HG03457 (cell line): ENCODE data around the gene BABAM2.

ENCODE experiments used
- ATAC-seq: cut with Tn5 transposase; IDR thresholded peaks from one replicate; pipeline ENCODE4 v1.9.1; 2021; ENCODE audit warnings: moderate number of reproducible peaks; ENCODE audit not compliant: unreplicated experiment

Gene BABAM2

DNA sequence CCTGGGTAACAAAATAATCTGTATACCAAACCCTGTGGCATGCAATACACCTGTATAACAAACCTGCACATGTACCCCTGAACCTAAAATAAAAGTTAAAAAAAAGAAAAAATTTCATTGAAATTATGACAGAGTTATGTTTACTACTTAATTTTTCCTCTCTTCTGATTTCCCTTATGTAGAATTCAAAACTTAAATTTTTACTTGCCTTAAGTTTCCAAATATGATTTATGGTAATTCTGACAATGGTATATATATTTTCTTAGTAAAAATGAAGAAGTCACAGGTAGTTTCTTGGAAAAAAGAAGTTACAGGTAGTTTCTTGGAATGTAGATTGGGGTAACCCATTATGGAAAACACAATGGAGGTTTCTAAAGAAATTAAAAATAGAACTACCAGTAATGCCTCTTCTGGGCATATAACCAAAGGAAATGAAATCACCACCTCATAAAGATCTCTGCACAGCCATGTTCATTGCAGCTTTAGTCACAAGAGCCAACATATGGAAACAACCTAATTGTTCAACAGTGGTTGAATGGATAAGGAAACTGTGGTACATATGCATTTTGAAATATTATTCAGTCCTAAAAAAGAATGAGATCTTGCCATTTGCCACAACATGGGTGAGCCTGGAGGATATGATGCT, 164.9 kb downstream of the BABAM2 start:
- ATAC-seq = no peak

GRCh38 chr2:28058791-28059190, 168.3 kb downstream of the BABAM2 start:
- ATAC-seq = no peak

DNA sequence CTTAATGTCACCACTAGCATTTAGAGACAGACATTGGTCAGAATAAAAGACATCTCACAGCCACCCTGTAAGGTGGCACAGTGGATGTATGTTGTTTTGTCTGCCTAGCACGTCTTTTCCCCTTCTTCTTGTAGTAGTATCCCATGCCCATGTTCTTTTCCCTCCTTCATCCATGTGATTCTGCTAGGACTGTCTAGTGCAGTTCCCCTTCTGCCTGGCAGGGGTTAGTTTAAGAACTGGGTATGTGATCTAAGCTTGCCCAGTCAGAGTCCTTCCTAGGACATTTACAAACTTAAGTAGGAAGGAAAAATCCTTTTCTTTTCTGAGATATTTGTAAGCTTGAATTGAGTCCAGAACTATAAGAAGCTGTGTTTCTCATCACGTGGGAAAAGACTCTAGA, 172.3 kb downstream of the BABAM2 start:
- ATAC-seq = no peak

DNA sequence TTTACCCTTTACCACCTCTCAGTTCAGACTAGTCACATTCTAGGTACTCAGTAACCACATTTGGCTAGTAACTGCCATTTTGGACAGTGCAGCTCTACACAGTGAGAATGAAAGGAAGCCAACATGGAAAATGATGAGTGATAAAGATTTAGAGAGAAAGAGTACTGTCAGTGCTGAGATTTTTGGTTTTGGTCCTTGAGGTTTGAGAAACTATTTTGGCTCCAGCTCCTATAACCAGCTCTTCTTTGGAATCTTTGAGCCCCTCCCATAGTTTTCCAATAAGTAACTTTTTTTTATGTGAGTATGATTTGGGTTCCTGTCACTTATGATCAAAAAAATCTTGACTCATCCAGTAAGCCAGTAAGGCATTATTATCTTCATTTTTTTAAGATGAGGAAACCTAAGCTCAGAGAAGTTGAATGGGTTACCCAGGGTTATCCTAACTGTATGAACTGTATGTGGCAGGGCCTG, 173.0 kb downstream of the BABAM2 start:
- no peak for ATAC-seq

DNA sequence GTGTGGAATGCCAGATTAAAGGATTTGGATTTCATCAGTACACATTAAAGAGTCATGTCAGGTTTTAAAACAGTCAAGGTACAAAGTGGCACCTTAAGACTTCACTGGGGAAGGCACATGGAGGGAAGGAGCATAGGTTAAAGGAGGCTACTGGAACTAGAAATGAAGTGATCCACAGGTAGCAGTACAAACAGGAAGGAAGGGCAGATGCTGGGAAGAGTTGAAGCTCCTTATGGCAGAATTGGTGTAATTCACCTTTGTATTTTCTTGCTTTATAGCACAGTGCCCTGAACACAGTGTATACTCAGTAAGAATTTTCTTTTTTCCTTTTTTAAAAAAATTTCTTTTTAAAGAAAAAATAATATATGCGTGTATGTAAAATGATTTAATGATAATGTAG, 177.1 kb downstream of the BABAM2 start:
- no peak for ATAC-seq

- no peak for ATAC-seq
These were observed 177.6 kb downstream of the BABAM2 start for GRCh38 chr2:28068088-28068487.

DNA sequence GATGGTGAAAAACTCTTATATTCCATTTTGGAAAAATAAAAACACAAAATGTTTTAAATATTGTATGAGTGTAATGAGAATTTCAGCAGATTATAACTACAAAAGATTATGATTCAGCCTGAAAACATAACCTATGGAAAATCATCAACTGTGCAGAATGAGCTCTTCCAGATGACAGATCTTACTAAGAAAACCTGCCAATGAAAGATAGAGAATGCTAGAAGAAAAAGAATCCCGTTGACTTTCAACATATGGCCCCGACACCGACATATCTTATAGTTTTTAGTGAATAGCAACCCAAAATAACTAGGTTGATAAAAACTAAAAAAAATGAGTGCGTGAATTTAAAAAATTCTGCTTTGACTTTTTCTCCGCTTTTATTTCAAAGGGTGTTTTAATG, 178.0 kb downstream of the BABAM2 start:
- ATAC-seq = no peak

DNA sequence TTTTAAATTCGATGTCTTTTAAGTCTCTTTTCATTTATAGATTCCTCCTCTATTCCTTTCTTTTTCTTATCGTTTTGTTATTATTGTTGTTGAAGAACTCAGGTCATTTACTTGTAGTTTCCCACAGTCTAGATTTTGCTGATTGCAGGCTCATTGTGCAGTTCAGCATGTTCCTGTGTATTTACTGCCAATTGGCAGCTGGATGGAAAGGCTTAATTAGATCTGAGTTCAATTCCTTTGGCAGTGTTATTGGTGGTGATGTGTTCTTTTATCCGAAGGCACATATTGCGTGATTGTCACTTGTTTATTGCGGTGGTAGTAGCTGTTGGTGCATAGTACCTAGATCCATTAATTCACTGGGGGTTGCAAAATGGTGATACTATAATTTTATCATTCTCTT, 180.7 kb downstream of the BABAM2 start:
- ATAC-seq = no peak

DNA sequence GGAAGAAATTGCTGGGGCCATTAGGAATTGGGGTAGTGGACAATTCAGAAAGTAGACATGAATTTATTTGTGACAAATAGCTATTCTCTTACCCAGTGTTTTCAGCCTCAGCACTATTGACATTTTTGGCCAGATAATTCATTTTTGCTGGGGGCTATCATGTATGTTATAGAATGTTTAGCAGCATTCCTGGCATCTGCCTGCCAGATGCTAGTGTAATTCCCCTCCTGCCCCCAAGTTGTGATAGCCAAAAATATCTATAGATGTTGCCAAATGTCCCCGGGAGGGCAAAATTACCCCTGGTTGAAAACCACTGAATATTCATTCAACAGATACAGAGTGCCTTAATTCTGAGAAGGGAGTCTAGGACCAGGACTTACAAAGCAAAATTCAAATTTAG, 183.6 kb downstream of the BABAM2 start:
- no peak for ATAC-seq

DNA sequence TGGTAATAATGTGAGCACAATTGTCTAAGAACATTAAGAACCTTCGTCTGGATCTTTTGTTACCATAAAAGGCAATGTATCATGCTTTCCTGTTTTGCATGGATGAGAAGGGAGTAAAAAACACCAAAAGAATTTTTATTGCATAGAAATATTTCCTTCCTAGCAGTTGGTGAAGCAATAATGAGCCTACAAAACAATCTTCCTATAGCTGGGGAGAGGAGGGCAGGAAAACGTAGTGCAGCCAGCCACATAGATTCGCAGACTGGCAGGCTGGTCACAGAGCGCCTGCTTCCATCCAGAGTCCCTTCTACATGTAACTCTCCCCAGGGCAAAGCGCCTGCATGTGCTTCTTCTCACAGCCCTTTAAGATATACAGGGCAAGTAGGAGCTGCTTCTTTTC, 190.4 kb downstream of the BABAM2 start:
- ATAC-seq = no peak

GRCh38 chr2:28082131-28082530, 191.6 kb downstream of the BABAM2 start:
- no peak for ATAC-seq

DNA sequence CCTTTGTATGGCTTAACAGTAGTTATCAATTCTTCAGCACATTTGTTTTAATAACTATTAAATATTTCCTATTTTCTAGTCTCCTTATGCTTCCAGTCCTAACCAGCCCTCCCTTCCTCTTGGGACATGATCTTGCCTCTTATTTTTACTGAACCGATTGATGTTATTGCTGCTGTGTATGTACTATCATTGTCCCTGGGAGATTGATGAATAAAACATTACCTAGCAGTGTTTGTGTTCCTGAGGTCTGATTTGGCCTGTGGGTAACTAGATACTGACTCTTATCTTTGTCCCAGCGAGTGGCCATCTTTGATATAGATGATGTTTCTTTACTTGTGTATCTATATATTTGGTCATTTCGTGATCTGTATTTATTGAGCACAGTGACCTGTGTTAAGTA, 192.9 kb downstream of the BABAM2 start:
- ATAC-seq = no peak

GRCh38 chr2:28084564-28084963, 194.0 kb downstream of the BABAM2 start:
- no peak for ATAC-seq

DNA sequence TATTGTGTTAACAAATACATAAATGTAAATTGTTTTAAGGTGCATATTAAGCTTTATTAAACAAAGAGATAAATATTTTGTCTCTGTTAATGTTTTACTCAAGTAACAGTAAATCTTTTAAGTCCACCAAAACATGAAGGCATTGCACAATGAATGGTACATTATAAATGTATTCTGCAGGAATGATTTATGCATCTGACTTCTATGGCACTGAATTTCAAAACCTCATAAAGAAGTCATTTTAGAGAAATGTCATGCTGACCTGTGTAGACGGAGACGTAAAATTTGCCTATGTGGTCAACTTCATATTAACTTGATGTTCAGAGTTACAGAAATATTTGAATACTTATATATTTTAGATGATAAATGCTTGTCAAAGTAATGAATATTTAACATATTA, 194.7 kb downstream of the BABAM2 start:
- ATAC-seq = no peak

GRCh38 chr2:28086611-28087010, 196.1 kb downstream of the BABAM2 start:
- no peak for ATAC-seq

GRCh38 chr2:28088970-28089369, 198.4 kb downstream of the BABAM2 start:
- ATAC-seq = no peak

DNA sequence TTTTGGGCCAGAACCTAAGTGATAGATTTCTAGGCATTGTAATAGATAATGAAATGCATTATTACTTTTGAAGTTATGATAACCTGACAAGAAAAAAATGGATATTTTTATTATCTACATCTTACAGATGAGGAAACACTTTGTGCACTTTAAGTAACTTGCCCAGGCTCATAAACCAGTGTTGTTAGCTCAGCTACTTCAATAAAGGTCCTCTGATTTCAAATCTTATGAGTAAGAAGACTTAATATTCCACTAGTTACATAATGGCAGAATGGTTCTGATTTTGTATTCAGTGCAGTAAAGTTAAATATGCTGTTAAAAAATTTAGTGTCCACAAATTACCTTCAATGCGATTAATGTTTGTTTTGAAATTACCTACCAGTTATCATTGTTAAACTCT, 199.0 kb downstream of the BABAM2 start:
- ATAC-seq = no peak

- ATAC-seq = no peak
These were observed 202.8 kb downstream of the BABAM2 start for GRCh38 chr2:28093308-28093707.

DNA sequence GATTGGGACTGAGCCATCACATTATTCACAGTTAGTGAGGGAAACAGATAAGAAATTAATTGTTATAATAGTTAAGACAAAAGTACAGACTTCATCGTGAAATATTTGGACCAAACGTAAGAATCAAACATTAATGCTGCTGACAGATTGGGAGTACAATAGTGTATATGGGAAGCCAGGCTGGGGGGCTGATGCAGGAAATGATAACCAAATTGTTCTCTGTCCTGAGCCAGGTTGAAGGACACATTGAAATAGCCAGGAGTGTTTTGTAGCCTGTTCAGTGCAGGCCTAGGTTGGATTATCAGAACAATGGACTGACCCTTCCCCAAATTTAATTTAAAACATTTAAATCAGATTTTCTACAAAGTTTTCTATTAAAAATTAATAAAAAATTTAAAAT, 203.2 kb downstream of the BABAM2 start:
- ATAC-seq = no peak

DNA sequence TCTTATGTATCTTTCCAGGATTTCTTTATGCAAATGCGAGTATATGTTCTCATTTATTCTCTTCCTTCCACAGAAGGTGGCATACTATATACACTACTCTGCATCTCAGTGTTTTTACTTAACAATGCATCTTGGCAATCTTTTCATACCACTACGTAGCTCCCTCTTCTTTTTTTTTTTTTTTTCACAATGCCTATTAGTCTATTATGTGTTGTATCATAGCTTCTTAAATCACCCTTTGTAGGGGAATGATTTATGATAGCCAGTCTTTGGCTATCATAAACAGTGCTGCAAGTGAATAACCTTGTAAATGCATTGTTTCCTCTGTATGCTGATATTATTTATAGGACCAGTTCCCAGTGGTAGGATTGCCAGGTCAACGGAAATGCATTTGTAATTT, 204.2 kb downstream of the BABAM2 start:
- ATAC-seq = no peak

- ATAC-seq = no peak
These were observed 205.1 kb downstream of the BABAM2 start for GRCh38 chr2:28095622-28096021.

DNA sequence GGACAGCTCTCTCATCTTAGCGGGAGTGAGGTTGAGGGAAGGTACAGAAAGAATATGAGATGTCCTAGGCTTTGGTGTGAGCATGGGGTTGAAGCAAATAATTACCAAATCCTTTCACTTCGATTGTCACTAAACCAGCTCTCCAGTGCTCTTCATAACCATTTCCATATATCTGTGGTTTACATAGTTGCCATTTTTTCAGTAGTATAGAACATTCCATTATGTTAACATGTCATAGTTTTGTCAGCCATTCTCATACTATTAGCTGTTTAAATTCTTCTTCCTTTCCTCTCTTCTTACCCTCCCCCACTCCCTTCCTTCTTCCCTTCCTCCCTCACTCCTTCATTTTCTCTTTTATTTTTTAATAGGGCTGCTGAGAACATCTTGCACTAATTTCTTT, 205.9 kb downstream of the BABAM2 start:
- ATAC-seq = no peak

- no peak for ATAC-seq
These were observed 208.1 kb downstream of the BABAM2 start for GRCh38 chr2:28098501-28099225.
